Naive thymus-derived CD8-positive, alpha-beta T cell (primary cell): ENCODE measurements around the gene PIK3R2. TPM values are rescaled to one million over a fixed set of nuclear protein-coding genes. Genes with fewer than 3 reads are reported as not detected.

Experiments used
- ATAC-seq, 2 donors: fragments of 150-1000 bp; cut with Tn5 transposase in 1 of 2; sonication (Bioruptor Pico), chemical (Tn5 transposase) in 1 of 2; 1 replicate in 1 of 2; 2 replicates in 1 of 2; pipeline ENCODE4 v1.10.0; 2021; ENCODE audit warnings: mild to moderate bottlenecking in 2 of 2, moderate library complexity in 2 of 2
- POLR2A ChIA-PET: fragments of 350-600 bp; sonication (Branson Sonifier 250); formaldehyde crosslinking; loops from one replicate; lab custom pipeline; 2021; ENCODE audit warnings: antibody characterized with exemption; lab: Charles Lee
- DNase-seq, 10 donors: peaks; one replicate each; pipeline versions ENCODE4 v3.0.0 to v3.0.0-alpha.2; 2020 to 2022
- H3K27ac Mint-ChIP-seq, 10 donors: one replicate each; pipeline ENCODE4 v1.8.0; 2020 to 2022; ENCODE audit warnings: mild to moderate bottlenecking in 10 of 10, mixed read lengths in 10 of 10, moderate library complexity in 4 of 10, inconsistent platforms in 1 of 10
- H3K27me3 Mint-ChIP-seq, 5 donors: one replicate each; pipeline ENCODE4 v1.8.0; 2021 to 2022; ENCODE audit warnings: mixed read lengths in 5 of 5
- H3K36me3 Mint-ChIP-seq, 3 donors: one replicate each; pipeline ENCODE4 v1.8.0; 2020 to 2022; ENCODE audit warnings: mixed read lengths in 3 of 3, mild to moderate bottlenecking in 2 of 3, inconsistent platforms in 1 of 3
- H3K4me1 Mint-ChIP-seq, 4 donors: one replicate each; pipeline ENCODE4 v1.8.0; 2021 to 2022; ENCODE audit warnings: mixed read lengths in 4 of 4
- H3K4me3 Mint-ChIP-seq, 10 donors: one replicate each; pipeline ENCODE4 v1.8.0; 2020 to 2022; ENCODE audit warnings: mild to moderate bottlenecking in 10 of 10, mixed read lengths in 10 of 10, moderate library complexity in 6 of 10, inconsistent platforms in 1 of 10
- H3K9me3 Mint-ChIP-seq, 9 donors: one replicate each; pipeline ENCODE4 v1.8.0; 2020 to 2022; ENCODE audit warnings: mixed read lengths in 9 of 9, mild to moderate bottlenecking in 3 of 9, inconsistent platforms in 1 of 9, moderate library complexity in 1 of 9
- polyA plus RNA-seq, 3 donors: library from polyadenylated mRNA; unstranded; fragments of 300-500 nt; fragmentation: Illumina TruSeq; gene quantifications; one replicate each; pipeline ENCODE4 v1.2.3, GENCODE V29; 2021
- total RNA-seq, 8 experiments: library from RNA in 2 of 8; stranded (reverse) in 2 of 8; gene quantifications; one replicate each; pipeline ENCODE4 v1.2.3 and lab custom pipeline; 2021 to 2026

Gene PIK3R2
- total and polyA plus RNA-seq, 5 experiments from 2014 or later = 1.5 to 21.5 (median 11.7) TPM

DNA sequence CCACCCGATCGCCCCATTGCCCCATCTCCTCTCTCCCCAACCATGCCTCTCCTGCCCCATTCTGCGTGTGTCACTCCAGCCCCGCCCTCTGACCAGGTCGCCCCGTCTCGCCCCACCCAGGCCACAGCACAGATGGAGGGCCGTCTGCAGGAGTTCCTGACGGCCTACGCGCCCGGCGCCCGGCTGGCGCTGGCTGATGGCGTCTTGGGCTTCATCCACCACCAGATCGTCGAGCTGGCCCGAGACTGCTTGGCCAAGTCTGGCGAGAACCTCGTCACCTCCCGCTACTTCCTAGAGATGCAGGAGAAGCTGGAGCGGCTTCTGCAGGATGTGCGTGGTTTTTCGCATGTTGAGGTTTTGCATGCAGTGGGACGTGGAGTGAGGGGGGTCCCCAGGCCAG lies 29.1 kb upstream of the PIK3R2 start:
- no peaks in the 10 kb centered on the region for H3K27me3 Mint-ChIP-seq
- DNase-seq (no peak), ATAC-seq (no peak)
- POLR2A ChIA-PET = interaction anchor here (0.7 to 3.0 kb wide), 2 partner anchors 28 to 276 kb away, joined by 3 to 13 read pairs; partner anchors contain the start of gene PIK3R2
- H3K27ac Mint-ChIP-seq = peak overlapping the region in 6 of 10 donors; percentile 36 to 89 (median 60)
- H3K36me3 Mint-ChIP-seq = peaks cover 0 to 57% (median 6%) of the 10 kb centered on the region in 3 donors
- H3K4me3 Mint-ChIP-seq = no peak overlapping the region
- H3K9me3 Mint-ChIP-seq = no peaks in the 10 kb centered on the region
- peaks cover 11 to 31% (median 18%) of the 10 kb centered on the region in 4 donors for H3K4me1 Mint-ChIP-seq

DNA sequence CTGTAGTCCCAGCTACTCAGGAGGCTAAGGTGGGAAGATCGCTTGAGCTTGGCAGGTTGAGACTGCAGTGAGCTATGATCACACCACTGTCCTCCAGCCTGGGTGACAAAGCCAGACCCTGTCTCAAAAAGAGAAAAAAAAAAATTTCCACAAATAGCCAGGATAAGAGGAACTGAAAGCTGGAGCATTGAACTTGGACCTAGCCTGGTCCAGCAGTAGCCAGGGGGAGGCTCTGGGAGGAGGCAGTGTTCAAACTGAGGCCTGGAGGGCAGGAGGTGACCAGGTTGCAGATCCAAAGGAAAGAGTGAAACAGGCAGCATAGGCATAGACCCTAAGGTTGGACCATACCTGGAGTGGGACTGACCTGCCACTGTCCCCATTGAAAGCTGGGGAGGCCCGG lies 26.9 kb upstream of the PIK3R2 start:
- Mint-ChIP-seq H3K36me3 (peaks cover 0 to 74% (median 12%) of the 10 kb centered on the region in 3 donors), H3K27ac (peak overlapping the region in 4 of 10 donors; percentile 8 to 75 (median 56)), H3K4me3 (no peak overlapping the region), H3K27me3 (no peaks in the 10 kb centered on the region), H3K9me3 (no peaks in the 10 kb centered on the region), H3K4me1 (peaks cover 0 to 11% (median 1%) of the 10 kb centered on the region in 4 donors)
- no peak for ATAC-seq
- no peak for DNase-seq
- POLR2A ChIA-PET = interaction anchor here (0.8 kb wide), 1 partner anchor 25 kb away, joined by 3 read pairs; no protein-coding TSS in a partner anchor

DNA sequence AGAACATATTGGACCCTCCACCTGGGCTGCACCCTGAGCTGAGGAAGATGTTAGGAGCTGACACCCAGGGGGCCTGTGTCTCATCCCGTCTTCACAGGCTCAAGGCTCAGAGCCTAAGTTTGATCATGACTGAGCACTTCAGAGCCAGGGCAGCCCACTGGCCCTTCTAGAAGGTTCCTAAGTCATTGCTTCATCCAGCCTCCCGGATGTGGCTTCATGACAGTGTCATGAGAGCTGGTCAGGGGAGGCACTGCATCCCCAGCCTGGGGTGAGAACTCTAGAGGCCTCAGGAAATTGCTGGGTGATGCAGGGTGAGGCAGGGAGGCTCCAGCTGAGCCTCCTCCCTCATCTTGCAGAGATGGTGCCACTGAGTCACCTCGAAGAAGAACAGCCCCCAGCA lies 24.9 kb upstream of the PIK3R2 start:
- no peak for DNase-seq
- no peak for ATAC-seq
- Mint-ChIP-seq H3K36me3 (peaks cover 0 to 75% (median 12%) of the 10 kb centered on the region in 3 donors), H3K9me3 (no peaks in the 10 kb centered on the region), H3K27me3 (no peaks in the 10 kb centered on the region), H3K27ac (peak overlapping the region in 1 of 10 donors; percentile 78), H3K4me3 (no peak overlapping the region), H3K4me1 (peaks cover 0 to 6% (median 1%) of the 10 kb centered on the region in 4 donors)
- POLR2A ChIA-PET = interaction anchor here (0.6 to 1.6 kb wide), 7 partner anchors 8 to 108 kb away, joined by 3 to 5 read pairs (median 3); partner anchors contain the start of genes IL12RB1 and PIK3R2

DNA sequence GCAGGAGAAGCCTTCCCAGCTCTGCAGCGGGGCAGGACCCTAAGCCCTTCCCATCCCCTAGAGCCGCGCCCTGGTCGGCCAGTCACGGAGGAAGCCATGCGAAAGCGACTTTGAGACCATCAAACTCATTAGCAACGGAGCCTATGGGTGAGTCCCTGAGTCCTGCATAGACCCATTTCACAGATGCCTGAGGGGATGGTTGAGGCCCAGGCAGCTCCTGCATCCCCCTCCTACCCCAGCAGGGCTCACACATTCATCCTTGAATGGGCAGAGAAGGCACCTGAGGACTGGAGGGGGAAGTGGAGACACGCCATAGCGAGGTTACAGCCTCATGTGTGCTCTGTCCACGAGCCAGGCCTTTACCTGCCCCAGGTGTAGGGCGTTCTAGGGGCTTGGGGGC lies 24.2 kb upstream of the PIK3R2 start:
- H3K9me3 Mint-ChIP-seq = no peaks in the 10 kb centered on the region
- H3K27ac Mint-ChIP-seq = peak overlapping the region in 3 of 10 donors; percentile 57 to 78 (median 63)
- POLR2A ChIA-PET = interaction anchor here (0.6 to 1.5 kb wide), 6 partner anchors 9 to 109 kb away, joined by 3 to 4 read pairs (median 3); partner anchors contain the start of genes IL12RB1 and PIK3R2

DNA sequence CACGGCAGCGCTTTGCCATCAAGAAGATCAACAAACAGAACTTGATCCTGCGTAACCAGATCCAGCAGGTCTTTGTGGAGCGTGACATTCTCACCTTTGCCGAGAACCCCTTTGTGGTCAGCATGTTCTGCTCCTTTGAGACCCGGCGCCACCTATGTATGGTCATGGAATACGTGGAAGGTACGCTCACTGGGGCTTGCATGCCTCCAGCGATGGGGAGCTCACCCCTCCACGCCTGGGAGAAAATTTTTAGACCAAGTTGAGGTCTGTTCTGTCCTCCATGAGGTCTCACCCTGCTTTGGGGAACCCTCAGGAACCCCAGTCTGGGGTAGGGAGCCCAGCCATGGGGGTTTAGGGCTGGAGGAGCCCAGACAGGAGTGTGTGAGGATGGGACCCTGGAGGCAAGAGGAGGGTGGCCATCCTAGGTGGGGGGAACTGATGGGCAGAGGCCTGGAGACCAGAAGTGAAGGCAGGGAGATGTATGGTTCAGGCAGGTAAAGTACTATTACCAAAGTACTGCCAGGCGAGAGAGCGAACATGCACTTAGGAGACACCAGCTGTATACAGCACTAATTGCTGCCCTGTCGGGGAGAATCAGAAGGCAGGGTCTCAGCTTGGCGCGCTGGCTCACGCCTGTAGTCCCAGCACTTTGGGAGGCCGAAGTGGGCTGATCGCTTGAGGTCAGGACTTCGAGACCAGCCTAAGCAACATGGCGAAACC lies 22.3 kb upstream of the PIK3R2 start:
- H3K36me3 Mint-ChIP-seq = peaks cover 0 to 74% (median 15%) of the 10 kb centered on the region in 3 donors
- DNase-seq = no peak
- H3K27me3 Mint-ChIP-seq = no peaks in the 10 kb centered on the region
- POLR2A ChIA-PET = interaction anchor here (0.6 kb wide), 1 partner anchor 43 kb away, joined by 3 read pairs; no protein-coding TSS in a partner anchor
- H3K9me3 Mint-ChIP-seq = no peaks in the 10 kb centered on the region
- H3K27ac Mint-ChIP-seq = peak overlapping the region in 2 of 10 donors; percentile 53 to 81
- no peak for ATAC-seq
- H3K4me1 Mint-ChIP-seq = peaks cover 0 to 6% (median 2%) of the 10 kb centered on the region in 4 donors
- no peak overlapping the region for H3K4me3 Mint-ChIP-seq

More for the DNA sequence above, 24.2 kb upstream of the PIK3R2 start:
- H3K4me1 Mint-ChIP-seq = peaks cover 0 to 3% (median 1%) of the 10 kb centered on the region in 4 donors
- ATAC-seq = no peak
- no peak overlapping the region for H3K4me3 Mint-ChIP-seq
- DNase-seq = no peak
- H3K36me3 Mint-ChIP-seq = peaks cover 0 to 73% (median 11%) of the 10 kb centered on the region in 3 donors
- H3K27me3 Mint-ChIP-seq = no peaks in the 10 kb centered on the region

DNA sequence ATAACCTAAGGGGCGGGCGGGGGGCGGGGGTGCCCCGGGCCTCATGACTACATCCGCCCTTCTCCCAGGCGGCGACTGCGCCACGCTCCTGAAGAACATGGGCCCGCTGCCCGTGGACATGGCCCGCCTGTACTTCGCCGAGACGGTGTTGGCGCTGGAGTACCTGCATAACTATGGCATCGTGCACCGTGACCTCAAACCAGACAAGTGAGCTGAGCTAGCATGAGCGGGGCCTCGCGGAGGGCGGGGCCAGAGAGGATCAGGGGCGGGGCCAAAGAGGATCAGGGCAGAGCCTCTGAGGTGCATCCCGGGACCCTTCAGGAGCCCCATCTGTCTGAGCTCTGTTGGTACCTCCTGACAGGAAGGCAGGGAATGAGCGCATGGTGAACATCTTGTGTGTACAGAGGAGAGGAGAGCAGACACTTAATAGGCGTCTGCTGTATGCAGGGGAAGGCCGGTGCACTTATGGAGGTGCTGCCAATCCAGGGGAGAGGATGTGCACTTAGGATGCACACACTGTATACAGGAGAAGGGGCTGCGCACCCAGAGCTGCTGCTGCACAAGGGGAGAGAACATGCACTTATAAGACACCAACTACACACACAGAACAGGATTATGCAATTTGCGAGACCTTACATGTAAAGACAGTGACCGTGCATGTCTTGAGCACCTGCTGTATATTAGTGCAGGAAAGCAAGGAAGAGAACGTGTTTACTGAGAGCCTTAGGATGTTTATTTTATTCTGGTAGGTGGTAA lies 20.9 kb upstream of the PIK3R2 start:
- Mint-ChIP-seq H3K9me3 (no peaks in the 10 kb centered on the region), H3K36me3 (peaks cover 0 to 78% (median 15%) of the 10 kb centered on the region in 3 donors), H3K27me3 (no peaks in the 10 kb centered on the region), H3K4me1 (peaks cover 0 to 6% (median 2%) of the 10 kb centered on the region in 4 donors), H3K4me3 (no peak overlapping the region), H3K27ac (peak overlapping the region in 3 of 10 donors; percentile 15 to 56 (median 18))
- ATAC-seq (no peak), DNase-seq (no peak)
- POLR2A ChIA-PET = interaction anchor here (0.6 to 0.7 kb wide), 2 partner anchors 21 to 683 kb away, joined by 3 to 4 read pairs; no protein-coding TSS in a partner anchor

DNA sequence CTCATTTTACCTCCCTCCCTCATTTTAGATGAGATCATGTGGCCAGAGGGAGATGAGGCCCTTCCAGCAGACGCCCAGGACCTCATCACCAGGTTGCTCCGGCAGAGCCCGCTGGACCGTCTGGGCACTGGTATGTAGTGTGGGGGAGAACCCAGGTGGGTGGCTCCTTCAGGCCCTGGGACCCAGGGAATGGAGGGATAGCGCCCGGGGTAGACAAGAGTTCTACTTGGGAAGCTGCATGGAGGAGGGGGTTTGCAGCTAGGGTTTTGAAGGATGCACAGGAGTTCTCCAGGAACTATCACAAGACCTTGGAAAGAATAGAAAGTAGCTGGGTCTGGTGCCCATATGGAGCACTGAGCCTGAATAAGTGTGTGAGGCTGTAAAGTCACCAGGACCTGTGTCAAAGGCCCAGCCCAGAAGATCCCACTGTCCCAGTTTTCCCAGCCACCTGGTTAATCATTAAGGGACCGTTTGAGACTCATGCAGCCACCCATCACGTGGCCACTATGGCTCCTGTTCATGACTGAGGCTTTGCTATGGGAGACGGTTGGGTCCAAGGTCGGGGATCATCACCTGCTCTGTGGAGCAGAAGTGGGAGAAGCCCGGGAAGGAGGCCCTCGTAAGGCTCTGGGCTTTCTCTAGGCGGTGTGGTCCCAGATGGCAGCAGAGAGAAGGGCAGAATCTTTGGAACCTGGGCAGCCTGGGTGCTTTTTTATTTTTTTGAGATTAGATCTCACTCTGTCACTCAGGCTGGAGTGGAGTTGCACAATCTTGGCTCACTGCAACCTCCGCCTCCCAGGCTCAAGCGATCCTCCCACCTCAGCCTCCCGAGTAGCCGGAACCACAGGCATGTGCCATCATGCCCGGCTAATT lies 17.0 kb upstream of the PIK3R2 start:
- Mint-ChIP-seq H3K4me3 (no peak overlapping the region), H3K27ac (peak overlapping the region in 1 of 10 donors; percentile 58), H3K4me1 (peaks cover 0 to 6% (median under 1%) of the 10 kb centered on the region in 4 donors), H3K27me3 (no peaks in the 10 kb centered on the region), H3K36me3 (peaks cover 3 to 79% (median 17%) of the 10 kb centered on the region in 3 donors), H3K9me3 (no peaks in the 10 kb centered on the region)
- POLR2A ChIA-PET = interaction anchor here (0.9 kb wide), 1 partner anchor 15 kb away, joined by 3 read pairs; no protein-coding TSS in a partner anchor
- DNase-seq (no peak), ATAC-seq (no peak)

DNA sequence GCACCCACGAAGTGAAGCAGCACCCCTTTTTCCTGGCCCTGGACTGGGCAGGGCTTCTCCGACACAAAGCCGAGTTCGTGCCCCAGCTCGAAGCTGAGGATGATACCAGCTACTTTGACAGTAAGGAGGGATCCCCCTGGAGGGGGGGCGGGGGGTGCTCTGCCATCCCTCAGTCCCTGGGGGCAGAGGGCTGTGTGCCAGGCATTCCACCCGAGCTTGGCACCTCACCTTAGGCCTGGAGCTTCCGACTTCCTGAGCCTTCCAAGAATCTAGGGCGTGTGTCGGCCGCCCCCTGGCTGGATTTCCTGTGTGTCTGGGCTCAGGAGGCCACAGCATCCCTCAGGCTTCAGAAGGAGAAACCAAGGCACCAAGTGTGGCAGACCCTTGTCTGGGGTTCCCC lies 15.7 kb upstream of the PIK3R2 start:
- POLR2A ChIA-PET = interaction anchor here (0.9 kb wide), 2 partner anchors 10 to 15 kb away, joined by 4 to 5 read pairs; no protein-coding TSS in a partner anchor
- no peak overlapping the region for H3K4me3 Mint-ChIP-seq

DNA sequence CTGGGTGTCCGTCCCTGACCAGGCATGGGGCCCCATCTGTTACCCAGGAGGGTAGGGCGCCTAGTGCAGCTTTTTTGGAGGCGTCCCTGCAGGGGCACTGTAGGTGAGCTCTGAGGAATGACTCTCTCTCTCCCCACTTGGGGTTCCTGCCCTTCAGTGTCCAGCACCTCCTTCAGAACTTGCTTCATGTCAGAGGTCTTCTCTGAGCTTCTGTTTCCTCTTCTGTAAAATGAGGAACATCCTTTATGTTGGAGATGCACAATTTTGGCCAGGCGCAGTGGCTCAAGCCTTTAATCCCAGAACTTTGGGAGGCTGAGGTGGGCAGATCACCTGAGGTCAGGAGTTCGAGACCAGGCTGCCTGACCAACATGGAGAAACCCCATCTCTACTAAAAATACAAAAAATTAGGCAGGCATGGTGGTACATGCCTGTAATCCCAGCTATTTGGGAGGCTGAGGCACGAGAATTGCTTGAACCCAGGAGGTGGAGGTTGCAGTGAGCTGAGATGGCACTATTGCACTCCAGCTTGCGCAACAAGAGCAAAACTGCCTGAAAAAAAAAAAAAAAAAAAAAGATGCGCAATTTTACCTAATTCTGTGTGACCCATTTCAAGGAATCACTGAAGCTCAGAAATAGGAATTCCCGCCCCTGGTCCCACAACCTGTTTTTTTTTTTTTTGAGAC lies 15.2 kb upstream of the PIK3R2 start:
- ATAC-seq = no peak
- H3K36me3 Mint-ChIP-seq = peaks cover 3 to 83% (median 16%) of the 10 kb centered on the region in 3 donors
- H3K4me3 Mint-ChIP-seq = no peak overlapping the region
- DNase-seq = no peak
- no peaks in the 10 kb centered on the region for H3K9me3 Mint-ChIP-seq
- no peak overlapping the region for H3K27ac Mint-ChIP-seq
- H3K27me3 Mint-ChIP-seq = no peaks in the 10 kb centered on the region
- POLR2A ChIA-PET = interaction anchor here (0.6 to 0.9 kb wide), 3 partner anchors 10 to 132 kb away, joined by 4 to 5 read pairs (median 5); no protein-coding TSS in a partner anchor
- H3K4me1 Mint-ChIP-seq = peaks cover 0 to 6% (median under 1%) of the 10 kb centered on the region in 4 donors

More for the DNA sequence above, 15.7 kb upstream of the PIK3R2 start:
- Mint-ChIP-seq H3K4me1 (peaks cover 0 to 6% (median under 1%) of the 10 kb centered on the region in 4 donors), H3K9me3 (no peaks in the 10 kb centered on the region), H3K36me3 (peaks cover 3 to 84% (median 20%) of the 10 kb centered on the region in 3 donors), H3K27me3 (no peaks in the 10 kb centered on the region), H3K27ac (peak overlapping the region in 2 of 10 donors; percentile 3 to 13)
- no peak for ATAC-seq
- DNase-seq = no peak

DNA sequence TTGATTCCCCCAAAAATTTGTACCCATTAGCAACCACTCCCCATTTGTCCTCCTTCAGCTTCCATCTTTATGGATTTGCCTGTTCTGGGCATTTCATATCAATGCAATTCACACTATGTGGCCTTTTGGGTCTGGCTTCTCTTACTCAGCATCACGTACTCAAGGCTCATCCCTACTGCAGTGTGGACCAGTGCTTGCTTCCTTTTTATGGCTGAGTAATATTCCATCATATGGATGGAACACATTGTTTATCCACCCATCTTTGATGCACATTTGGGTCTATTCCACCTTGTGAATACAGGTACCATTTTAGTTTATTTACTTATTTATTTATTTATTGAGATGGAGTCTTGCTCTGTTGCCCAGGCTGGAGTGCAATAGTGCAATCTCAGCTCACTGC lies 12.5 kb upstream of the PIK3R2 start:
- no peaks in the 10 kb centered on the region for H3K27me3 Mint-ChIP-seq
- POLR2A ChIA-PET = no interaction called here
- H3K9me3 Mint-ChIP-seq = no peaks in the 10 kb centered on the region
- H3K27ac Mint-ChIP-seq = no peak overlapping the region
- H3K36me3 Mint-ChIP-seq = peaks cover 3 to 85% (median 16%) of the 10 kb centered on the region in 3 donors
- DNase-seq (no peak), ATAC-seq (no peak)
- H3K4me3 Mint-ChIP-seq = no peak overlapping the region
- no peaks in the 10 kb centered on the region for H3K4me1 Mint-ChIP-seq

DNA sequence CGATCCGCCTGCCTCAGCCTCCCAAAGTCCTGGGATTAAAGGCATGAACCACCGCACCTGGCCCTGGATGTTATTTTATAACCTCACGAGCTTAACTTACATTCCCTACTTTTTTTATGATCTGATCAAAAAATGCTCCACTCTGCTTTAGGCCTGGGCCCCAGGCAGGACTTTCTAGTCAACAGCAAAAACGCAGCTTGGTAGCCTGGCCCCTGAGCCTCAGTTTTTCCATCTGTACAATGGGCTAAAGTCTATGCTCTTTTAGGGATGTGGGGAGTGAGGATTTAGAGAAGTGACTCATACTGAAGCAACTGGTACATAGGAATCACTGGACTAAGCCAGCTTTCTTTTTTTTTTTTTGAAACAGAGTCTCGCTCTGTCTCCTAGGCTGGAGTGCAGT lies 11.9 kb upstream of the PIK3R2 start:
- POLR2A ChIA-PET = interaction anchor here (1.2 kb wide), 1 partner anchor 12 kb away, joined by 4 read pairs; no protein-coding TSS in a partner anchor
- Mint-ChIP-seq H3K9me3 (no peaks in the 10 kb centered on the region), H3K27ac (no peak overlapping the region), H3K27me3 (no peaks in the 10 kb centered on the region), H3K4me3 (no peak overlapping the region), H3K36me3 (peaks cover 3 to 85% (median 16%) of the 10 kb centered on the region in 3 donors), H3K4me1 (no peaks in the 10 kb centered on the region)
- DNase-seq (no peak), ATAC-seq (no peak)
